GM21526 (cell line): Measurements from ENCODE around the gene GLDC.
"Not testable (repeated sequence)": the region's sequence is repeated elsewhere in the genome, so short reads cannot be mapped to it uniquely, and the experiment has no call there.

Experiments
- ATAC-seq: cut with Tn5 transposase; IDR thresholded peaks from one replicate; pipeline ENCODE4 v1.9.1; 2021; ENCODE audit warnings: moderate library complexity; ENCODE audit not compliant: unreplicated experiment, low FRiP score

GLDC gene

GRCh38 chr9:6575324-6576034 lies 70.0 kb downstream of the GLDC start:
- peak; percentile 90 for ATAC-seq

- no peak for ATAC-seq
Observed at GRCh38 chr9:6567140-6567591, 78.4 kb downstream of the GLDC start.

- peak; percentile 68 for ATAC-seq
Observed at GRCh38 chr9:6566409-6567139, 79.0 kb downstream of the GLDC start.

GRCh38 chr9:6565312-6565711 lies 80.2 kb downstream of the GLDC start:
- ATAC-seq: no peak

GRCh38 chr9:6564868-6565267 lies 80.7 kb downstream of the GLDC start:
- ATAC-seq: no peak

- no peak for ATAC-seq
Observed at GRCh38 chr9:6564360-6564759, 81.2 kb downstream of the GLDC start.

GRCh38 chr9:6562871-6563430 lies 82.6 kb downstream of the GLDC start:
- ATAC-seq: no peak

- ATAC-seq: no peak
Observed at GRCh38 chr9:6562201-6562600, 83.3 kb downstream of the GLDC start.

- no peak for ATAC-seq
Observed at GRCh38 chr9:6557883-6558616, 87.5 kb downstream of the GLDC start.

GRCh38 chr9:6553866-6554265 lies 91.7 kb downstream of the GLDC start:
- no peak for ATAC-seq

- ATAC-seq: no peak
Observed at GRCh38 chr9:6552498-6553121, 92.9 kb downstream of the GLDC start.

- ATAC-seq: no peak
Observed at GRCh38 chr9:6552033-6552432, 93.5 kb downstream of the GLDC start.

GRCh38 chr9:6551136-6551535 lies 94.4 kb downstream of the GLDC start:
- no peak for ATAC-seq

GRCh38 chr9:6549106-6549800 lies 96.3 kb downstream of the GLDC start:
- no peak for ATAC-seq

GRCh38 chr9:6545017-6545691 lies 100.4 kb downstream of the GLDC start:
- ATAC-seq: no peak

- no peak for ATAC-seq
Observed at GRCh38 chr9:6543204-6543603, 102.3 kb downstream of the GLDC start.

GRCh38 chr9:6542617-6543016 lies 102.9 kb downstream of the GLDC start:
- ATAC-seq: not testable (repeated sequence)

GRCh38 chr9:6538666-6539071 lies 106.9 kb downstream of the GLDC start:
- no peak for ATAC-seq

GRCh38 chr9:6535594-6535993 lies 109.9 kb downstream of the GLDC start:
- no peak for ATAC-seq
